ENCODE data around the gene COL20A1. TPM values are rescaled to one million over a fixed set of nuclear protein-coding genes. Genes with fewer than 3 reads are reported as not detected.

The COL20A1 gene
- total RNA-seq, 4 donors from 2014 or later = 0.32 TPM; not detected in 3

- no peak for TF ChIP-seq EP300 (IDR thresholded peaks at IDR 0.05)
- H3K4me1 ChIP-seq = no peaks in the 10 kb centered on the region
- H3K4me3 ChIP-seq = no peak overlapping the region
- H3K9me3 ChIP-seq = peaks cover 0 to 16% (median 13%) of the 10 kb centered on the region in 4 donors
- intact Hi-C loops (cut with DNase I) = no loop called here
- no peak for DNase-seq (ENCODE audit: extremely low spot score)
- no peak overlapping the region for H3K27ac ChIP-seq (replicated peaks in 1 of 4)
- 84% methylated on average over 5 of the region's 11 CpGs for WGBS
- peaks cover 0 to 88% (median 31%) of the 10 kb centered on the region in 4 donors for H3K27me3 ChIP-seq
- no peaks in the 10 kb centered on the region for H3K36me3 ChIP-seq
Measured at GRCh38 chr20:63297371-63297781, 4.4 kb downstream of the COL20A1 start.

GRCh38 chr20:63297796-63298572 is 5.0 kb downstream of the COL20A1 start:
- Histone ChIP-seq H3K27ac (replicated peaks in 1 of 4) (no peak overlapping the region), H3K4me3 (no peak overlapping the region), H3K9me3 (peaks cover 0 to 17% (median 14%) of the 10 kb centered on the region in 4 donors), H3K4me1 (no peaks in the 10 kb centered on the region), H3K36me3 (no peaks in the 10 kb centered on the region), H3K27me3 (peaks cover 0 to 85% (median 31%) of the 10 kb centered on the region in 4 donors)
- intact Hi-C loops (cut with DNase I) = no loop called here
- DNase-seq (ENCODE audit: extremely low spot score) = no peak
- TF ChIP-seq CTCF (IDR thresholded peaks at IDR 0.05) = no peak
- TF ChIP-seq POLR2AphosphoS5 (IDR thresholded peaks at IDR 0.05) = no peak
- no peak for TF ChIP-seq POLR2A (IDR thresholded peaks at IDR 0.05; ENCODE audit: low read depth)
- TF ChIP-seq EP300 (IDR thresholded peaks at IDR 0.05) = no peak
- 79% methylated on average over 14 of the region's 16 CpGs for WGBS

GRCh38 chr20:63298731-63299312 is 5.8 kb downstream of the COL20A1 start:
- no peak overlapping the region for H3K27ac ChIP-seq (replicated peaks in 1 of 4)
- peaks cover 0 to 82% (median 31%) of the 10 kb centered on the region in 4 donors for H3K27me3 ChIP-seq
- H3K4me1 ChIP-seq = no peaks in the 10 kb centered on the region
- H3K9me3 ChIP-seq = peaks cover 0 to 17% (median 14%) of the 10 kb centered on the region in 4 donors
- H3K36me3 ChIP-seq = no peaks in the 10 kb centered on the region
- DNase-seq (ENCODE audit: extremely low spot score) = no peak
- H3K4me3 ChIP-seq = no peak overlapping the region
- intact Hi-C loops (cut with DNase I) = no loop called here
- WGBS = 86% methylated on average over 12 of the region's 17 CpGs
- TF ChIP-seq POLR2A (IDR thresholded peaks at IDR 0.05; ENCODE audit: low read depth) (no peak), EP300 (IDR thresholded peaks at IDR 0.05) (no peak), CTCF (IDR thresholded peaks at IDR 0.05) (no peak), POLR2AphosphoS5 (IDR thresholded peaks at IDR 0.05) (no peak)

- TF ChIP-seq POLR2AphosphoS5 (IDR thresholded peaks at IDR 0.05) (no peak), CTCF (IDR thresholded peaks at IDR 0.05) (no peak), POLR2A (IDR thresholded peaks at IDR 0.05; ENCODE audit: low read depth) (no peak), EP300 (IDR thresholded peaks at IDR 0.05) (no peak)
- peaks cover 0 to 82% (median 23%) of the 10 kb centered on the region in 4 donors for H3K27me3 ChIP-seq
- no peak for DNase-seq (ENCODE audit: extremely low spot score)
Measured at GRCh38 chr20:63301671-63302070, 8.7 kb downstream of the COL20A1 start.

GRCh38 chr20:63303095-63303666 is 10.2 kb downstream of the COL20A1 start:
- Histone ChIP-seq H3K27ac (replicated peaks in 1 of 4) (no peak overlapping the region), H3K4me1 (no peaks in the 10 kb centered on the region), H3K4me3 (no peak overlapping the region), H3K9me3 (peaks cover 0 to 17% (median 14%) of the 10 kb centered on the region in 4 donors), H3K27me3 (peaks cover 0 to 82% (median 21%) of the 10 kb centered on the region in 4 donors), H3K36me3 (no peaks in the 10 kb centered on the region)
- intact Hi-C loops (cut with DNase I) = no loop called here
- DNase-seq (ENCODE audit: extremely low spot score) = no peak
- 55% methylated on average over 5 of the region's 5 CpGs for WGBS
- TF ChIP-seq EP300 (IDR thresholded peaks at IDR 0.05) (no peak), CTCF (IDR thresholded peaks at IDR 0.05) (no peak), POLR2AphosphoS5 (IDR thresholded peaks at IDR 0.05) (no peak), POLR2A (IDR thresholded peaks at IDR 0.05; ENCODE audit: low read depth) (no peak)

More at GRCh38 chr20:63301671-63302070, 8.7 kb downstream of the COL20A1 start:
- 91% methylated on average over 1 of the region's 1 CpG for WGBS
- Histone ChIP-seq H3K4me3 (no peak overlapping the region), H3K36me3 (no peaks in the 10 kb centered on the region), H3K4me1 (no peaks in the 10 kb centered on the region), H3K27ac (replicated peaks in 1 of 4) (no peak overlapping the region), H3K9me3 (peaks cover 0 to 17% (median 14%) of the 10 kb centered on the region in 4 donors)
- intact Hi-C loops (cut with DNase I) = no loop called here

Data from esophagus muscularis mucosa (tissue), 4 donors.